B cell (primary cell): Measurements from ENCODE around the gene OLFM3. TPM values are rescaled to one million over a fixed set of nuclear protein-coding genes. Genes with fewer than 3 reads are reported as not detected.

Experiments used
- ATAC-seq: fragments of 200-7000 bp; cut with Tn5 transposase; one replicate; pipeline ENCODE4 v1.10.0; 2021; ENCODE audit warnings: low read depth, mild to moderate bottlenecking, moderate number of reproducible peaks, moderate library complexity
- CTCF ChIA-PET: fragments of 350-600 bp; sonication (Branson Sonifier 250); formaldehyde crosslinking; loops from one replicate; lab custom pipeline; 2021; ENCODE audit warnings: antibody characterized with exemption, inconsistent platforms; lab: Charles Lee
- POLR2A ChIA-PET: fragments of 350-600 bp; sonication (Branson Sonifier 250); formaldehyde crosslinking; loops from one replicate; lab custom pipeline; 2021; ENCODE audit warnings: antibody characterized with exemption; lab: Charles Lee
- DNase-seq: peaks from one replicate; pipeline ENCODE4 v3.0.0; 2013
- H2AFZ ChIP-seq: 2 replicates; pipeline ENCODE4 v1.6.1; 2012; ENCODE audit warnings: mild to moderate bottlenecking, low read depth, low read length; ENCODE audit not compliant: insufficient read depth, poor library complexity, severe bottlenecking
- H3K27ac ChIP-seq, 2 donors: 1 replicate in 1 of 2; 2 replicates in 1 of 2; pipeline ENCODE4 v1.5.1; 2012 to 2013; ENCODE audit warnings: low read length in 2 of 2, mild to moderate bottlenecking in 2 of 2, moderate library complexity in 1 of 2
- H3K27me3 ChIP-seq, 4 experiments: fragments of 200-600 bp in 1 of 4; sonication (generic) in 1 of 4; replicated peaks in 1 of 4; 1 replicate in 2 of 4; 2 replicates in 2 of 4; pipeline versions ENCODE4 v1.6.1 to v1.7.0; 2013 to 2016; ENCODE audit warnings: low read length in 3 of 4, mild to moderate bottlenecking in 2 of 4, mixed read lengths in 1 of 4, moderate library complexity in 1 of 4; ENCODE audit not compliant: insufficient read depth in 4 of 4, control insufficient read depth in 3 of 4; ENCODE audit errors: control extremely low read depth in 1 of 4
- H3K36me3 ChIP-seq, 2 experiments: replicated peaks in 1 of 2; 1 replicate in 1 of 2; 2 replicates in 1 of 2; pipeline versions ENCODE4 v1.6.1 to v1.7.1; 2013; ENCODE audit warnings: low read length in 1 of 2; ENCODE audit not compliant: insufficient read depth in 2 of 2, control insufficient read depth in 1 of 2; ENCODE audit errors: control extremely low read depth in 1 of 2, extremely low read depth in 1 of 2
- H3K4me1 ChIP-seq, 2 donors: fragments of 200-600 bp in 1 of 2; sonication (generic) in 1 of 2; 1 replicate in 1 of 2; 2 replicates in 1 of 2; pipeline versions ENCODE4 v1.5.1 to v1.6.1; 2013 to 2017; ENCODE audit warnings: low read length in 2 of 2; ENCODE audit not compliant: control insufficient read depth in 2 of 2, insufficient read depth in 2 of 2
- H3K4me2 ChIP-seq: replicated peaks from 2 replicates; pipeline ENCODE3; 2012; ENCODE audit warnings: mild to moderate bottlenecking, low read depth, low read length; ENCODE audit not compliant: poor library complexity, severe bottlenecking
- H3K4me3 ChIP-seq, 5 experiments: fragments of 200-600 bp in 1 of 5; sonication (generic) in 1 of 5; 1 replicate in 3 of 5; 2 replicates in 2 of 5; pipeline versions ENCODE4 v1.5.1 to v1.7.0; 2011 to 2016; ENCODE audit warnings: low read length in 4 of 5, mild to moderate bottlenecking in 4 of 5, low read depth in 2 of 5, control low read depth in 1 of 5, moderate library complexity in 1 of 5; ENCODE audit not compliant: insufficient read depth in 1 of 5; ENCODE audit errors: control extremely low read depth in 1 of 5, extremely low read depth in 1 of 5
- H3K79me2 ChIP-seq: fragments of 200-600 bp; sonication (generic); one replicate; pipeline ENCODE4 v1.6.0; 2016; ENCODE audit warnings: low read length; ENCODE audit not compliant: control insufficient read depth, insufficient read depth
- H3K9ac ChIP-seq: fragments of 200-600 bp; sonication (generic); 2 replicates; pipeline ENCODE4 v1.6.1; 2017; ENCODE audit warnings: mild to moderate bottlenecking, low read length, moderate library complexity
- H3K9me3 ChIP-seq, 3 donors: one replicate each; pipeline versions ENCODE4 v1.6.1 to v1.7.1; 2013; ENCODE audit warnings: low read length in 2 of 3; ENCODE audit not compliant: control insufficient read depth in 2 of 3, insufficient read depth in 1 of 3; ENCODE audit errors: control extremely low read depth in 1 of 3
- H4K20me1 ChIP-seq: 2 replicates; pipeline ENCODE4 v1.6.0; 2012; ENCODE audit warnings: mild to moderate bottlenecking, low read length; ENCODE audit not compliant: insufficient read depth, control insufficient read depth, poor library complexity, severe bottlenecking
- H3K27ac Mint-ChIP-seq: one replicate; pipeline ENCODE4 v1.8.0; 2021; ENCODE audit warnings: mixed read lengths
- H3K27me3 Mint-ChIP-seq: one replicate; pipeline ENCODE4 v1.8.0; 2021; ENCODE audit warnings: mixed read lengths
- H3K4me1 Mint-ChIP-seq: one replicate; pipeline ENCODE4 v1.8.0; 2021; ENCODE audit warnings: mixed read lengths
- H3K4me3 Mint-ChIP-seq: one replicate; pipeline ENCODE4 v1.8.0; 2021; ENCODE audit warnings: mixed read lengths
- H3K9me3 Mint-ChIP-seq: one replicate; pipeline ENCODE4 v1.8.0; 2022; ENCODE audit warnings: mixed read lengths; ENCODE audit not compliant: insufficient read depth
- CTCF ChIP-seq: fragments of 200-600 bp; IDR thresholded peaks from one replicate; pipeline ENCODE4 v1.8.0; 2022; ENCODE audit warnings: antibody characterized with exemption, mild to moderate bottlenecking
- EZH2 ChIP-seq: IDR thresholded peaks from 2 replicates; pipeline ENCODE4 v1.6.1; 2012; ENCODE audit warnings: borderline replicate concordance, low read depth, mild to moderate bottlenecking, moderate library complexity, low read length; ENCODE audit not compliant: insufficient read depth, poor library complexity, severe bottlenecking
- WGBS: methylation state at CpG from one replicate; pipeline ENCODE4 v1.1.5; 2013; ENCODE audit warnings: missing lambda C conversion rate; ENCODE audit not compliant: insufficient coverage; 5-methylcytosine and 5-hydroxymethylcytosine counted together
- intact Hi-C: fragments of 100-400 bp; cut with micrococcal nuclease; formaldehyde crosslinking; loops from one replicate; pipeline ENCODE4 v1.10.0; 2022
- polyA plus RNA-seq: library from polyadenylated mRNA; depleted of rRNA; stranded (reverse); fragments of >200 nt; gene quantifications from 2 replicates; pipeline ENCODE4 v1.2.3, GENCODE V29; 2012
- total RNA-seq, 2 donors: library from RNA; stranded (reverse); fragments of 120-200 nt in 1 of 2; gene quantifications; 1 replicate in 1 of 2; 2 replicates in 1 of 2; pipeline versions ENCODE4 v1.2.3 to v1.2.4, GENCODE V29; 2013 to 2022

The OLFM3 gene
- total and polyA plus RNA-seq, 2 donors (not counting 1 experiment from before 2014, with no cell fraction given) = not detected

GRCh38 chr1:101945884-101946283 lies 50.8 kb downstream of the OLFM3 start:
- no peaks in the 10 kb centered on the region for H3K36me3 ChIP-seq
- Mint-ChIP-seq H3K4me3 (no peak overlapping the region), H3K27ac (no peak overlapping the region), H3K9me3 (peaks cover 3% of the 10 kb centered on the region), H3K4me1 (no peaks in the 10 kb centered on the region), H3K27me3 (no peaks in the 10 kb centered on the region)
- TF ChIP-seq EZH2 (no peak), CTCF (no peak)
- H3K4me1 ChIP-seq = no peaks in the 10 kb centered on the region
- POLR2A ChIA-PET = no interaction called here
- no peaks in the 10 kb centered on the region for H3K9me3 ChIP-seq
- WGBS = no CpG with 5 or more reads among the region's 1 CpG
- H2AFZ ChIP-seq = no peak overlapping the region
- CTCF ChIA-PET = no interaction called here
- H3K9ac ChIP-seq = no peak overlapping the region
- H3K4me3 ChIP-seq = no peak overlapping the region
- no peaks in the 10 kb centered on the region for H4K20me1 ChIP-seq
- H3K4me2 ChIP-seq = no peak overlapping the region
- intact Hi-C loops = no loop called here
- no peak overlapping the region for H3K27ac ChIP-seq
- H3K27me3 ChIP-seq = no peaks in the 10 kb centered on the region
- ATAC-seq (no peak), DNase-seq (no peak)
- H3K79me2 ChIP-seq = no peaks in the 10 kb centered on the region

GRCh38 chr1:101943237-101943636 lies 53.5 kb downstream of the OLFM3 start:
- Histone ChIP-seq H2AFZ (no peak overlapping the region), H3K27ac (no peak overlapping the region), H3K4me1 (no peaks in the 10 kb centered on the region), H3K9ac (no peak overlapping the region), H4K20me1 (no peaks in the 10 kb centered on the region), H3K4me3 (no peak overlapping the region), H3K79me2 (no peaks in the 10 kb centered on the region), H3K9me3 (no peaks in the 10 kb centered on the region), H3K27me3 (no peaks in the 10 kb centered on the region), H3K4me2 (no peak overlapping the region), H3K36me3 (no peaks in the 10 kb centered on the region)
- Mint-ChIP-seq H3K4me1 (no peaks in the 10 kb centered on the region), H3K27me3 (no peaks in the 10 kb centered on the region), H3K9me3 (peaks cover 2% of the 10 kb centered on the region), H3K4me3 (no peak overlapping the region), H3K27ac (no peak overlapping the region)
- ChIA-PET POLR2A (no interaction called here), CTCF (no interaction called here)
- intact Hi-C loops = no loop called here
- no CpG with 5 or more reads among the region's 3 CpGs for WGBS
- no peak for TF ChIP-seq CTCF
- TF ChIP-seq EZH2 = no peak
- DNase-seq = no peak
- no peak for ATAC-seq
